ENCODE data around the gene HUNK.

HUNK gene

DNA sequence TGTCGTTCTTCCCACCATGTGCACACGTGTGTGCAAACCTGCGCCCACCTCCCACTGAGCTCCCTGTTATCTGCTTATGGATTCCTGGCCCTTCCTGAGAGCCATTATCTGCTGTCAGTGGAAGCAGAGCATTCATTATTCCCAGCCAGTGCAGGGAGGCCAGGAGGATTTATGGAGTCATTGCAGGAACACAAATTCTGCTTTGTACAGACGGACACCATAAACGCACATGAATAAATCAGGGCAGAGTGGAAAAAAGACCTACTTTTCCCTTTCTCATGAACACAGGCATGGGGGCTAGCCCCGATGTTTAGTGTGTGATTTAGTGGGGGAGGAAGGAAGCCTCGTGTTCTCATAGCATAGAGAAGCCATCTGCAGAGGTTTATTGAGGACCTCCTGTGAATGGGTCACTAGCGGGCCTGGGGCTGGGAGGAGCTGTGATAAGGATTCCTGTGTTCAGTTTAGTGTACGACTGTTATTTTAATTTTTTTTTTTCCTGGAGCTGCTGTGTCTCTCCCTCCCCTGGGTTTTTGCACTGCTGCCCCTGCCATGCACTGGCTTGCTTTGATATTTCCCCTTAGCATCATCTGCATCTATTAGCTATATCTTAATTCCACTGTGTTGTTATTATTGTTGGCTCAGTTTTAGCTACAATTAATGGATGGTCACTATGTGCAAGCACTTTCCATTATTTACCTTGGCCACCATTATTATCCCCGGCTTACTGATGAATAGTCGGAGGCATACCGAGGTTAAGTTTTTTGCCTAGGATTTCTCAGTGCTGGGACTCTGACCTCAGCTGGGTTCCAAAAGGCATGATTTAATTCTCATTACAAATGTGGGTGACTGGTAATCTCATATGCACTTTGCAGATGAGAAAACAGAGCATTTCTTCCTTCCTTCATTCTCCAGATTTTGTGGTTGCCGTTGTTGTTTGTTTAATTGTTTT is 33.0 kb downstream of the HUNK start:
- no peaks in the 10 kb centered on the region for H3K4me1 Mint-ChIP-seq
- no peaks in the 10 kb centered on the region for H3K36me3 Mint-ChIP-seq (ENCODE audit: insufficient read depth)
- H3K9me3 Mint-ChIP-seq, result no peaks in the 10 kb centered on the region
- H3K27ac Mint-ChIP-seq (ENCODE audit: low read depth), result no peak overlapping the region
- ATAC-seq (replicated peaks; ENCODE audit: extremely low read depth, poor library complexity, severe bottlenecking) (no peak), DNase-seq (ENCODE audit: low spot score in 2 of 2) (no peak)
- H3K27me3 Mint-ChIP-seq, result peaks cover 66% of the 10 kb centered on the region
- H3K4me3 Mint-ChIP-seq, result no peak overlapping the region

DNA sequence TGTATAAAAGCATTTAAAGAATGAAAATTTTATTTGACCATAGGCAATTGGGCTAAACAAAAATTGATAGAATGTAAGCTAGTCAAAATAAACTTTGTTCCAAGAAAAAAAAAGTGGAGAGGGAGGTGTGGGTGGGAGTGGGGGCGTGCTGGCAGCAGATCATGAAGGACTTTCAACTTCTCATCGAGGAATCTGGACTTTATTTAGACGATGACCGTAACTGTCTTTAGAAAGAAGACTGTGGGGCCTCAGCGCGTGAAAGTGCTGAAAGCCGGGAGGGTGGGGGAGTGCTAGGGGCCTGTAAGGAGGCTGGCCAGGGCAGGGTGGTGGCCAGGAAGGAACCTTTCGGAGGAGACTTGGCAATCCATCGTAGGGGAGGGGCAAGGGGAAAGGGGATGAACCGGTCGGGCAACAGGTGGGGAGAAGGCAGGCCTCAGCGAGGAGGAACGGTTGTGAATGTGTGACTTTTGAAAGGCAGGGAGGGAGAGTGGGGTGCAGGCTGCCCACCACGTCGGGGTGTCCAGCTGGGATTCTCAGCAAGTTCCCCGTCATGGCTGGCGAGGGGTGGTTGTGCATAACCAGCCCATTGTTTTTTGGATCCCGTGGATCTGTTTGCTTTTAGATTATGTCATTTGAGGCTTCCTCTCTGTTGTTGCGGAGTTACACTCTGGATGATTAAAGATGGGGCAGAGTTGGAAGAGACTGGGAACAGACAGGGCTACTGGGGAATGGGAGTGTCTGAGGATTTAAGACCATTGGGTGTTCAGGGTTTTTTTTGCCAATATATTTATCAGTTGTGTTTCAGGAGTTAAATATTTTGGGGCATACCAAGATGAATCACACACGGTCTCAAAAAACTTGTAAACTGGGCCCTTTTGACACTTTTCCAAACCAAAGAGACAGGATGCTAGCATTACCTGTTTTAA is 35.5 kb downstream of the HUNK start:
- H3K27me3 Mint-ChIP-seq, result peaks cover 83% of the 10 kb centered on the region
- H3K36me3 Mint-ChIP-seq (ENCODE audit: insufficient read depth), result no peaks in the 10 kb centered on the region
- DNase-seq (ENCODE audit: low spot score in 2 of 2) (no peak), ATAC-seq (replicated peaks; ENCODE audit: extremely low read depth, poor library complexity, severe bottlenecking) (no peak)
- no peak overlapping the region for H3K27ac Mint-ChIP-seq (ENCODE audit: low read depth)
- H3K9me3 Mint-ChIP-seq, result no peaks in the 10 kb centered on the region
- H3K4me1 Mint-ChIP-seq, result no peaks in the 10 kb centered on the region
- H3K4me3 Mint-ChIP-seq, result no peak overlapping the region

DNA sequence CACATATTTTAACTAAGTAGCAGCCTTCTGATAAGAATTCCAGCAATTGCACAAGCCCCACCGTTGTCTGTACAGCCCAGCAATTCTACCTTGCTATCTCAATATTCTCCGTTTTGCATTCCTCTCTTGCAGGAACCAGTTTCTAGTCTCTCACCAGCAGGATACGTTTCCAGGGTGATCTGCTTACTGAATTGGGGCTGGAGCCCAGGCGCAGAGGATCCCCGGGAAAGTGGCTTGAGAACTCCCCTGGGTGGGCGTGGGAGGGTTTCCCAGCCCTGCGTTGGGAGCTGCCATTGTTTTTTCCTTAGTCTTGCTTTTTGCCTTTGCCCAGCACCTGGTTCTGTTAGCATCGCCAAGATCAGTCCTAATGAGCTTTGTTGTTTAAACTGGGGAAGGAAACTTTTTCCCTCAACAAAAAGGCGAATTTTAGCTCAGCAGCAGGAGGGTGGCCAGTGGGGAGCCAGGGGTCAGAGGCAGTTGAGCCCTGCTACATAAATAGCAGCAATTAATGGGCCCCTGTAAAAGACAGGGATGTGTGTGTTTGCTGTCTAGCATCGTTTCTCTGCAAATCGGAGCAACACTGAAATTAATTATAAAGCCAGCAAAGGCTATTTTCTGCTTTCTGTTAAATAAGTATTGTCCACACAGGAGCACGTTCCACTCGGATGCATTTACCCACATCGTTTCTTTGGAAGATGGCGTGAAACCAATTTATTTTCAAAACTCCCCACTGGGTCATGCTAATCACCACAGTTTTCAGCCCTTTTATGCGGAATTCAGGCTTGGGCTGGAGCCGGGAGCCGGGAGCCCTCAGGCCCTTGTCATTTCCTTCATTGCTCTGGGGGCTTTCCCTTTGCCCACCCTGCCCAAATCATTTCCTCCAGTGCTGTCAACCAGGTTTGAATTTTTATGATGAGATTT is 36.6 kb downstream of the HUNK start:
- Mint-ChIP-seq H3K4me1 (no peaks in the 10 kb centered on the region), H3K36me3 (ENCODE audit: insufficient read depth) (no peaks in the 10 kb centered on the region), H3K4me3 (no peak overlapping the region), H3K27ac (ENCODE audit: low read depth) (no peak overlapping the region), H3K9me3 (no peaks in the 10 kb centered on the region), H3K27me3 (peaks cover 79% of the 10 kb centered on the region)
- DNase-seq (ENCODE audit: low spot score in 2 of 2), result no peak
- ATAC-seq (replicated peaks; ENCODE audit: extremely low read depth, poor library complexity, severe bottlenecking), result no peak

DNA sequence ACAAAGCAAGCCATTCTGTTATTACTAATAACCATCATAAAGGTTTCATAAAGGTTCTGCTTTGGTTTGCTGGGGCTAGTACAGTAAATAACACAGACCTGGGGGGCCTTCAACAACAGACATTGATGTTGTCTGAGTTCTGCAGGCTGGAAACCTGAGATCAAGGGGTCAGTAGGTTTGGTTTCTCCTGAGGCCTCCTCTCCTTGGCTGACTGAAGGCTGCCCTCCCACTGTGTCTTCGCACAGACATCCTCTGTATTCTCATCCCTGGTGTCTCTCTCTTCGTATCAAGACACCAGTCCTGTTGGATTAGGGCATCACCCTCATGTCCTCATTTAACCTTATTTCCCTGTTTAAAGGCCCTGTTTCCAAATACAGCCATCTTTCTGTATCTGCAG is 37.3 kb downstream of the HUNK start:
- no peak for ATAC-seq (replicated peaks; ENCODE audit: extremely low read depth, poor library complexity, severe bottlenecking)
- no peaks in the 10 kb centered on the region for H3K4me1 Mint-ChIP-seq
- no peaks in the 10 kb centered on the region for H3K9me3 Mint-ChIP-seq
- no peaks in the 10 kb centered on the region for H3K36me3 Mint-ChIP-seq (ENCODE audit: insufficient read depth)
- no peak overlapping the region for H3K27ac Mint-ChIP-seq (ENCODE audit: low read depth)
- no peak overlapping the region for H3K4me3 Mint-ChIP-seq
- DNase-seq (ENCODE audit: low spot score in 2 of 2), result no peak
- peaks cover 72% of the 10 kb centered on the region for H3K27me3 Mint-ChIP-seq

DNA sequence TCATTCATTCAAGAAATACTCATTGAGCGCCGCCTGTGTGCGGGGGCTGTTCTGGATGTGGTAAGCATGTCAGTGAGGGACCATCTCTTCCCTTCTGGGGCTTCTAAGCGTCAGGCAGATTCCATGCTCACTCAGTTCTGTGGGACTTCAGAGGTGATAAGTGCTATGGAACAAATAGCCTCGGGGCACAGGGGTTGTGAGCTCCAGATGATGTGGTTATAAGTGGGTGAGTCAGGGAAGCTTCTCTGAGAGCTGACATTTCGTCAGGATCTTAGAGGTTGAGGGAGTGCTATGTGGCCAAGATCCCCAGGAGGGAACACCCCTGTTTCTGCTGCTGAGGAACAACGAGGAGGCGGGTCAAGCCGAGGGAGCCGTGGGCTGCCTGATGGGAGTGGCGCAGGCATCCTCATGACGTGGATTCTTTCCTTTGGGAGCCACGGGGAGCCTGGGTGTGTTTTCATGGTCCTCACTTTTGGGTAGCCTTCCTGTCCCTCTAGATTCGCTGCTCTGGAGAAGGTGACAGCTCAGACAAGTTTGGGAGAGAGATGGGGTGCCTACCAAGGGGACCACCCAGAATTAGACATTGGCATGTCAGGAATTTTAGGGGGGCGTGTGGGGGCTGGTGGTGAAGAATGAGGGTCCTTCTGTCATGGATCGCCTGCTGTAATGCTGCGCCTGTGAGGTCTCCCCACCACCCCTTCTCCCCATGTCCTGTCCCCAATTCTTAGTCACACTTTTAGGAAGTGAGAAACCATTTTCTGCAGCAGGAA is 38.5 kb downstream of the HUNK start:
- H3K27ac Mint-ChIP-seq (ENCODE audit: low read depth), result no peak overlapping the region
- H3K9me3 Mint-ChIP-seq, result no peaks in the 10 kb centered on the region
- H3K4me3 Mint-ChIP-seq, result no peak overlapping the region
- DNase-seq (ENCODE audit: low spot score in 2 of 2) (no peak), ATAC-seq (replicated peaks; ENCODE audit: extremely low read depth, poor library complexity, severe bottlenecking) (no peak)
- H3K4me1 Mint-ChIP-seq, result no peaks in the 10 kb centered on the region
- H3K27me3 Mint-ChIP-seq, result peaks cover 60% of the 10 kb centered on the region
- no peaks in the 10 kb centered on the region for H3K36me3 Mint-ChIP-seq (ENCODE audit: insufficient read depth)

DNA sequence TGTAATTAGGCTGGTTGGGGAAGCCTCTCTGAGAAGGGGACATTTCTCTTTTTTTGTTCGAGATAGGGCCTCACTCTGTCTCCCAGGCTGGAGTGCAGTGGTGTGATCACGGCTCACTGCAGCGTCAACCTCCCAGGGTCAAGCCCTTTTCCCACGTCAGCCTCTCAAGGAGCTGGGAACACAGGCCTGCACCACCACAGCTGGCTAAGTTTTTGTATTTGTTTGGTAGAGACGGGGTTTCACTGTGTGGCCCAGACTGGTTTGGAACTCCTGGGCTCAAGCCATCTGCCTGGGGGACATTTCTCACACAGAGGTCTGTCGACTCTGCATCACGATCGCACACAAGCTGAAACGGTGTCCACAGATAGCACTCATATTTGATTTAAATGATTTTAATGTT is 39.7 kb downstream of the HUNK start:
- Mint-ChIP-seq H3K4me3 (no peak overlapping the region), H3K9me3 (no peaks in the 10 kb centered on the region)
- ATAC-seq (replicated peaks; ENCODE audit: extremely low read depth, poor library complexity, severe bottlenecking), result no peak

DNA sequence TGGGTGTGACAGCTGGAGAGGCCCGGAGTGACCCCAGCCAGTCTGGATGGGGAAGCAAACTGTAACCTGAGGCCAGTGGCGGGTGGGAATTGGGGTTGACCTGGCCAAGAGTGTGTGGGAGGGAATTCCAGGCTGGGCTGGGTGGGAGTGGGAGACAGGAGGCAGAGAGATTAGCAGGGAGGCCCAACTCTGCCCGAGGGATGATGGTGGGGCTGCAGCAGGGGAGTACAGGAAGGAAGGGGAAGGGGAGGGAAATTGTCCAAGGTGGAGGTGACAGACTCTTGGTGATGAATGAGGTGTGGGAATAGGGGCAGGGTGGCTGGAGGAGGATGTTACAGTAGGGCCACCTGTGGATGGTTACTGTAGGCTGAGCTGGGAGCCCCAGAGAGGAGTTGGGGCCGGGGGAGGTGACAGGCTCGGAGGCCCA is 40.4 kb downstream of the HUNK start:
- no peak for ATAC-seq (replicated peaks; ENCODE audit: extremely low read depth, poor library complexity, severe bottlenecking)
- H3K36me3 Mint-ChIP-seq (ENCODE audit: insufficient read depth), result no peaks in the 10 kb centered on the region
- H3K4me1 Mint-ChIP-seq, result no peaks in the 10 kb centered on the region
- DNase-seq (ENCODE audit: low spot score in 2 of 2), result no peak
- no peak overlapping the region for H3K27ac Mint-ChIP-seq (ENCODE audit: low read depth)
- no peaks in the 10 kb centered on the region for H3K9me3 Mint-ChIP-seq
- H3K27me3 Mint-ChIP-seq, result peaks cover 42% of the 10 kb centered on the region
- H3K4me3 Mint-ChIP-seq, result no peak overlapping the region

More for the DNA sequence above, 39.7 kb downstream of the HUNK start:
- no peak overlapping the region for H3K27ac Mint-ChIP-seq (ENCODE audit: low read depth)
- peaks cover 49% of the 10 kb centered on the region for H3K27me3 Mint-ChIP-seq
- H3K4me1 Mint-ChIP-seq, result no peaks in the 10 kb centered on the region
- no peaks in the 10 kb centered on the region for H3K36me3 Mint-ChIP-seq (ENCODE audit: insufficient read depth)
- DNase-seq (ENCODE audit: low spot score in 2 of 2), result no peak

DNA sequence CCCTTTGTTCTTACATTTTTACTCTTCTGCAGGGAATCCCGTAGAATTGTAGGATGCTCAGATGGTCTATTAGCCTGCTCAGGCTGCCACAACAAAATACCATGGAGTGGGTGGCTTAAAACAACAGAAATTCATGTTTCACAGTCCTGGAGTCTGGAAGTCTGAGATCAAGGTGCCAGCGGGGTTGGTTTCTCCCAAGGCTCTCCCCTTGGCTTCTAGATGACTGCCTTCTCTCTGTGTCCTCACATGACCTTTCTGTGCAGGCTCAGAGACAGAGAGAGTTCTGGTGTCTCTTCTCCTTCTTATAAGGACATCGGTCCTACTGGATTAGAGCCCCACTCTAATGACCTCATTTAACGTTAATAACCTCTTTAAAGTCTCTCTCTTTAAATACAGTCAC is 41.7 kb downstream of the HUNK start:
- no peak for ATAC-seq (replicated peaks; ENCODE audit: extremely low read depth, poor library complexity, severe bottlenecking)
- Mint-ChIP-seq H3K4me3 (no peak overlapping the region), H3K9me3 (peaks cover 5% of the 10 kb centered on the region), H3K36me3 (ENCODE audit: insufficient read depth) (no peaks in the 10 kb centered on the region), H3K27ac (ENCODE audit: low read depth) (no peak overlapping the region), H3K4me1 (no peaks in the 10 kb centered on the region), H3K27me3 (peaks cover 41% of the 10 kb centered on the region)
- no peak for DNase-seq (ENCODE audit: low spot score in 2 of 2)

DNA sequence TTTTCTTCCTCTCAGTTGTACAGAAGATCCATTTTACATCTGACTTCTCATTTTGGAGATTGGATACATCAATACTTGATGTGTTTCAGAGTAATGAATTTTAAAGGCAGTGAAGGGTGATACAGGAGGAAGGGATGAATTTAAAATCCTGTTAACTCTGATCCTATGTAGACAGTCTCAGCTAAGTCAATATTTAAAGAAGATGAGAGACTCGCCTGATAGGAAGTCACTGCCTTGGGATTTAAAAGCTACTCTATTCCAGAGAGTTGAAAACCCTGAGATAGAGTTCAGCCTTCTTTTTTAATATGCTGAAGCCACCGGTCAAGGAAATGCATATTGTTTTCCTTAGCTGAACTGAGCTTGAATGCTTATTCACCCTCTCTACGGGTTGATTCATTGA is 42.7 kb downstream of the HUNK start:
- H3K9me3 Mint-ChIP-seq, result peaks cover 5% of the 10 kb centered on the region
- no peak overlapping the region for H3K27ac Mint-ChIP-seq (ENCODE audit: low read depth)
- no peak for ATAC-seq (replicated peaks; ENCODE audit: extremely low read depth, poor library complexity, severe bottlenecking)
- no peaks in the 10 kb centered on the region for H3K36me3 Mint-ChIP-seq (ENCODE audit: insufficient read depth)
- no peaks in the 10 kb centered on the region for H3K4me1 Mint-ChIP-seq
- no peak for DNase-seq (ENCODE audit: low spot score in 2 of 2)
- no peak overlapping the region for H3K4me3 Mint-ChIP-seq
- peaks cover 42% of the 10 kb centered on the region for H3K27me3 Mint-ChIP-seq

DNA sequence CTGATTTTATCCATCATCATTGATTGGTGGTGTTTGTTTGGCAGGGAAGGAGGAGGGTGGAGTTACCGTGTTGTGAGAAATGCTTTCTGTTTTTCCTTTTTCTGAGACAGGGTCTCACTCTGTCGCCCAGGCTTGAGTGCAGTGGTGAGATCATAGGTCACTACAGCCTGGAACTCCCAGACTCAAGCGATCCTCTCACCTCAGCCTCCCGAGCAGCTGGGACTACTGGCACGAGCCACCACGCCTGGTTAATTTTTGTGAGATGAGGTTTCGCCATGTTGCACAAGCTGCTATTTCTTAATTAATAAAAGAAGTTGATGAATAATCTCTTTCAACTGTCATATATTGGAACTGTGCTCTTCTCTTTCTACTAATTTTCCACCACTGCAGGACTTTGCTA is 44.3 kb downstream of the HUNK start:
- H3K27me3 Mint-ChIP-seq, result peaks cover 26% of the 10 kb centered on the region
- H3K4me3 Mint-ChIP-seq, result no peak overlapping the region
- ATAC-seq (replicated peaks; ENCODE audit: extremely low read depth, poor library complexity, severe bottlenecking) (no peak), DNase-seq (ENCODE audit: low spot score in 2 of 2) (no peak)
- no peak overlapping the region for H3K27ac Mint-ChIP-seq (ENCODE audit: low read depth)
- no peaks in the 10 kb centered on the region for H3K36me3 Mint-ChIP-seq (ENCODE audit: insufficient read depth)
- no peaks in the 10 kb centered on the region for H3K4me1 Mint-ChIP-seq
- peaks cover 5% of the 10 kb centered on the region for H3K9me3 Mint-ChIP-seq

DNA sequence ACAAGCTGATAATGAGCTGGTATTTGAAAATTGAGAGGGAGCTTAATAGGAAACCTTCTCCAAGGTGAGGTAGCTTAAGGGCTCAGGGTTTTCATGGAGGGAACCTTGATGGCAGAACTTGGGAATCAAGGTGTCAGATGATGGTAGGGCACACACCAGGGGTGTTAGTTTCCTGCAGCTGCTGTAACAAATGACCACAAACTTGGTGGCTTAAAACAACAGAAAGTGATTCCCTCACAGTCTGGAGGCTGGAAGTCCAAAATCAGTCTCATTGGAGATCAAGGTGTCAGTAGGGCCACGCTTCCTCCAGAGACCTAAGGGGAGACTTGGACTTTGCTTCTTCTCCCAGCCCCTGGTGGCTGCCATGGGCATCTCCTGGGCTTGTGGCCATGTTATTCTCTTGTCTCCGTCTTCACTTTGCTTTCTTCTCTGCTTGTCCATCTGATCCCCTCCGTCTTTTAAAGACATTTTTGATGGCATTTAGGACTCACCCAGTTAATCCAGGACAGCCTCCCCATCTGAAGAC is 45.5 kb downstream of the HUNK start:
- no peaks in the 10 kb centered on the region for H3K36me3 Mint-ChIP-seq (ENCODE audit: insufficient read depth)
- no peaks in the 10 kb centered on the region for H3K4me1 Mint-ChIP-seq
- H3K27ac Mint-ChIP-seq (ENCODE audit: low read depth), result no peak overlapping the region
- no peak for ATAC-seq (replicated peaks; ENCODE audit: extremely low read depth, poor library complexity, severe bottlenecking)
- peaks cover 5% of the 10 kb centered on the region for H3K9me3 Mint-ChIP-seq
- peaks cover 26% of the 10 kb centered on the region for H3K27me3 Mint-ChIP-seq
- no peak overlapping the region for H3K4me3 Mint-ChIP-seq
- no peak for DNase-seq (ENCODE audit: low spot score in 2 of 2)
